ENCODE measurements around the gene SYT9.

Gene SYT9

DNA sequence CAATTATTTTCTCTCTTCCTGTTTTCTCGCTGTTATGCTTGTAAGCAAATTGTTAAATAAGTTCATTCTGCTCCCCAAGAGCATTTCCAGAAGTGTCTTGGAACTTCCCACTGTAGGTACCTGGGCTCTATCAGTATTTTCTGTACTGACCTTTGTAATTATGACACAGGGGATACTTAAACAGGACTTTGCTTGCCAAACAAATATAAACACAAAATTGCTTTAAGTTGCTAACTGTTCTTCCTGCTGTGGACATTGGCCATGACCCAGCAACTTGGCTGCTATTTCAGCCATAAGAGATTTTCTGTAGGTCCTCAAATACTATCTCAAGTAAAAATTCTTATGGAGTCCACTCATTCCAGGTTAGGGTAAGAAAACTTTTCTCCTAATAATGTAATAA is 30.1 kb downstream of the SYT9 start:
- TF ChIP-seq, protein P1, sequence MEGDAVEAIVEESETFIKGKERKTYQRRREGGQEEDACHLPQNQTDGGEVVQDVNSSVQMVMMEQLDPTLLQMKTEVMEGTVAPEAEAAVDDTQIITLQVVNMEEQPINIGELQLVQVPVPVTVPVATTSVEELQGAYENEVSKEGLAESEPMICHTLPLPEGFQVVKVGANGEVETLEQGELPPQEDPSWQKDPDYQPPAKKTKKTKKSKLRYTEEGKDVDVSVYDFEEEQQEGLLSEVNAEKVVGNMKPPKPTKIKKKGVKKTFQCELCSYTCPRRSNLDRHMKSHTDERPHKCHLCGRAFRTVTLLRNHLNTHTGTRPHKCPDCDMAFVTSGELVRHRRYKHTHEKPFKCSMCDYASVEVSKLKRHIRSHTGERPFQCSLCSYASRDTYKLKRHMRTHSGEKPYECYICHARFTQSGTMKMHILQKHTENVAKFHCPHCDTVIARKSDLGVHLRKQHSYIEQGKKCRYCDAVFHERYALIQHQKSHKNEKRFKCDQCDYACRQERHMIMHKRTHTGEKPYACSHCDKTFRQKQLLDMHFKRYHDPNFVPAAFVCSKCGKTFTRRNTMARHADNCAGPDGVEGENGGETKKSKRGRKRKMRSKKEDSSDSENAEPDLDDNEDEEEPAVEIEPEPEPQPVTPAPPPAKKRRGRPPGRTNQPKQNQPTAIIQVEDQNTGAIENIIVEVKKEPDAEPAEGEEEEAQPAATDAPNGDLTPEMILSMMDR (IDR thresholded peaks at IDR 0.05; ENCODE audit: insufficient read depth, low read depth, low read length, missing control alignments): no peak
- DNase-seq (ENCODE audit: low read depth): no peak
- H3K4me3 ChIP-seq (ENCODE audit: low read length): no peak overlapping the region

DNA sequence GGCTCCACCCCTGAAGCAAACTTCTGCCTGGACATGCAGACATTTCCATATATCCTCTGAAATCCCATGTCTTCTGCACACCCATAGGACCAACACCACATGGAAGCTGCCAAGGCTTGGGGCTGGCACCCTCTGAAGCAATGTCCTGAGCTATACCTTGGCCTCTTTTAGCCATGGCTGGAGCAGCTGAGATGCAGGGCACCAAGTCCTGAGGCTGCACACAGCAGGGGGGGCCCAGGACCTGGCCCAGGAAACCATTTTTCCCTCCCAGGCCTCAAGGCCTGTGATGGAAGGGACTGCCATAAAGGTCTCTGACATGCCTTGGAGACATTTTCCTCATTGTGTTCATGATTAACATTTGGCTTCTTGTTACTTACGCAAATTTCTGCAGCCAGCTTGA is 34.5 kb downstream of the SYT9 start:
- TF ChIP-seq, protein P1 (IDR thresholded peaks at IDR 0.05; ENCODE audit: insufficient read depth, low read depth, low read length, missing control alignments): no peak
- no peak for DNase-seq (ENCODE audit: low read depth)
- no peak overlapping the region for H3K4me3 ChIP-seq (ENCODE audit: low read length)

DNA sequence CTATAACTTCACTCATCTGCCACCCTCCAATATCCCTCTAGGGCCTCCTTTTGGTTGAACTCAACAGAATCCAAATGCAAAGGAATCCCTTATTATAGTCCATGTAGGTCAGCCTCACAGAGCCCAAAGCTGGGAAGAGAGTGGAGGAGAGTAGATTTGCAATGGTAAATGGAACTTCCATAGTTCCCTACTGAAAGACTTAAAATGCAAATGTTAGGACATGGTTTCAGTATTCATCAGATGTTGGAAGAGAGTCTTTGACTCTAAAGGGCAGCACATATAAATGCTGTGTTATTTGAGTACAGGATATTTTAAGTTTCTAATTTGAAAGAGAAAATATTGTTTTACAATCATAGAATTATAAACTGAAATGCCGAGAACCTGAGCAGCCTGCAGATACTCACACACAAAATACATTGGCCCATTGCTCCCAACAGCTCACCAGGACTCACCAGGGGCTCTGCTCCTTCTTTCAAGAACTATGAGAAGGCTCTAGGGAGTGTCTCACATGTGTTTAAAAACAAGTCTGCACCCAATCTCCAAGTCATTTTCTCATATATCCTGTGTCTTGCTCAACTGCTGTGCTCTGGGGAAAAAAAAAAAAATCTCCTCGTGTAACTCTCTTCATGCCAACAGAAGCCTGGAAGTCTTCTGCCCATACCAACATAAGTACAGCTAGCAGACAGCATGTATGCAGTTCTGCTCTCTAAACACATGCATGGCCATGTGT is 39.6 kb downstream of the SYT9 start:
- TF ChIP-seq, protein P1 (IDR thresholded peaks at IDR 0.05; ENCODE audit: insufficient read depth, low read depth, low read length, missing control alignments): no peak
- peak; percentile 28 for DNase-seq (ENCODE audit: low read depth)

DNA sequence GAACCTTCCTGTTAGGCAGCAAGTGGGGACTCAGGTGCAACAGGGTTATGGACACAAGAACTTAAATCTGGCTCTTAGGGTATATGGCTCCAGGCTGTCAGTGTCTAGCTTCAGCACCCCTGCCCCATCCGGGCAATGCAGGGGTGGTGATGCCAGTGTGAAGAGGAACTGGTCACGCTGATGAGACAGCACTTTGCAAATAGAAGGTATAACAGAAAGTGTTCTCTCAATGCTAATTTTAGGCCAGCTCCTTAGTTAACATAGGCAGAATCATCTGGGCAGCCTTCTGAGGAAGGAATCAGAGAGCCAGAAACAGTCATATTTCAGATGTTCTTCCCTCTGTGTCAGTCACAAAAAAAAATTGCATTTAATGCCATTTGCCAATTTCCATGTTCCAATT is 41.2 kb downstream of the SYT9 start:
- DNase-seq (ENCODE audit: low read depth): no peak
- TF ChIP-seq, protein P1 (IDR thresholded peaks at IDR 0.05; ENCODE audit: insufficient read depth, low read depth, low read length, missing control alignments): no peak

More for the DNA sequence above, 39.6 kb downstream of the SYT9 start:
- H3K4me3 ChIP-seq (ENCODE audit: low read length): no peak overlapping the region

DNA sequence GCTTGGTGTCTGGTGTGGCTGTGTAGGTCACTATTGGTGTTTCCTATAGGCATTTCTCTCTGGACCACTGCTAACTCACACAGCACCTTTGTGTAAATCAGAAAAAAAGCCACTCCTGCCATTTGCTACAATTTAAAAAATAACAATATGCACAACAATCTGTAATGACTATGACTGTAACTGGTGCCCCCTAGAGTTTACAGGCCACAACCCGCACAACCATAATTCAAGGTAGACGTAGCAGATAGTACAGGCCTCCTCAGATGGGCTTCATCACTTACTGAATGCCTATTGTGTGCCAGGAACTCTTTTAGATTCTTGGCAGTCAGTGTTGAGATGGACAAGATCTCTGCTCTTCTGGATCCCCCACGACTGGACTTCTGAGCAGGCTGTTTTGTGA is 47.7 kb downstream of the SYT9 start:
- TF ChIP-seq, protein P1 (IDR thresholded peaks at IDR 0.05; ENCODE audit: insufficient read depth, low read depth, low read length, missing control alignments): no peak
- DNase-seq (ENCODE audit: low read depth): no peak

More for the DNA sequence above, 41.2 kb downstream of the SYT9 start:
- no peak overlapping the region for H3K4me3 ChIP-seq (ENCODE audit: low read length)

DNA sequence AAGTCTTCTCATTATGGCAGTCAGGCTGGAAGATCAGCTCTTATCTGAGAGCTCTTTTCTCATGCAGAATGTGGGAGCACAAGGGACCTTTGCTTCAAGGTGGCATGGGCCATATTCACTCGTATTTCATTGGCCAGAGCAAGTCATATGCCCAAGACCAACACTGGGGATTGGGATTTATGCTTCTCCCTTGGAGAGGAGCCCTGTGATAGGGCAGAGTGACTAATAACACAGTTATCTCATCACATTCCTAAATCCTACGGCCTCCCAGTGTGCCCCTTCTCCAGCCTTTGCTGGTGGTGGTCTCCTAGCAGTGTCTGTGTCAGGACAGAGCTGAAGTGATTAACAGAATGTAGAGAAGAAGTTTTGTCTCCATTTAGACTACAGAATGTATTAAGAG is 48.6 kb downstream of the SYT9 start:
- no peak overlapping the region for H3K4me3 ChIP-seq (ENCODE audit: low read length)
- DNase-seq (ENCODE audit: low read depth): no peak
- TF ChIP-seq, protein P1 (IDR thresholded peaks at IDR 0.05; ENCODE audit: insufficient read depth, low read depth, low read length, missing control alignments): no peak

More for the DNA sequence above, 47.7 kb downstream of the SYT9 start:
- H3K4me3 ChIP-seq (ENCODE audit: low read length): no peak overlapping the region

DNA sequence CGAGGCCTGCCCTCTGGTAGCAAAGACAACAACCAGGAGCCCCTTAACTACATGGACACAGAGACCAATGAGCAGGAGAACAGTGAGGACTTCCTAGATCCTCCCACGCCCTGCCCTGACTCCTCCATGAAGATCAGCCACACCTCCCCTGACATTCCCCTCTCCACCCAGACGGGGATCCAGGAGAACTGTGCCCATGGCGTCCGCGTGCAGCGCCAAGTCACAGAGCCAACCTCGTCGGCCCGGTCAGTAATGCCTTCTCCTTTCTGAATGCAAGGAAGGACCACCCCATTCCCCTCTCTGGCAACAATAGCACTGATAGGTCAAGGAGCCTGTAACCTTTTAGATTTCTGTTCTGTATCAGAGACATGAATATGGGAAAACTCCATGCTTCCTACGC is 51.4 kb downstream of the SYT9 start:
- TF ChIP-seq, protein P1 (IDR thresholded peaks at IDR 0.05; ENCODE audit: insufficient read depth, low read depth, low read length, missing control alignments): no peak
- DNase-seq (ENCODE audit: low read depth): no peak
- H3K4me3 ChIP-seq (ENCODE audit: low read length): no peak overlapping the region

Data from epithelial cell of esophagus (primary cell).